ENCODE results near the gene PIGQ.
A peak's percentile ranks its signal among the peaks of the same experiment; 100 is the strongest.

DNA sequence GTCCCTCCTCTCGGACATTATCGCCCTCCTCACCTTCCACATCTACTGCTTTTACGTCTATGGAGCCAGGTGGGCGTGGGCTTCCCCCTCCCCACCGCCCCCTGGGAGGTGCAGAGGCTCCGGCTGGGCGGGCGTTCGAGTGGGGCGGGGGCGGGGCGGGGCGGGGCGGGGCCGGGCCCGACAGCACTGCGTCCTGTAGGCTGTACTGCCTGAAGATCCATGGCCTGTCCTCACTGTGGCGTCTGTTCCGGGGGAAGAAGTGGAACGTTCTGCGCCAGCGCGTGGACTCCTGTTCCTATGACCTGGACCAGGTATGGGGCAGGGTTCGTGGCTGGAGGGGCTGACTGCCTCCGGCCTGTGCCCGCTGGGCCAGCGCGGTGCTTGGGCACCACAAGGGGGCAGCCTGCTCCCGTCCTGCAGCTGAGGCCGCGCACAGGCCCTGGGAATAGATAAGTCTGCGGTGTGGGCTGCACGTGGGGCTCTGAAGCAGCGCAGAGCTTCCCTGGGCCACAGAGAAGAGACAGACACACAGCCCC is 9.2 kb downstream of the PIGQ start:
- TF ChIP-seq, protein P1, sequence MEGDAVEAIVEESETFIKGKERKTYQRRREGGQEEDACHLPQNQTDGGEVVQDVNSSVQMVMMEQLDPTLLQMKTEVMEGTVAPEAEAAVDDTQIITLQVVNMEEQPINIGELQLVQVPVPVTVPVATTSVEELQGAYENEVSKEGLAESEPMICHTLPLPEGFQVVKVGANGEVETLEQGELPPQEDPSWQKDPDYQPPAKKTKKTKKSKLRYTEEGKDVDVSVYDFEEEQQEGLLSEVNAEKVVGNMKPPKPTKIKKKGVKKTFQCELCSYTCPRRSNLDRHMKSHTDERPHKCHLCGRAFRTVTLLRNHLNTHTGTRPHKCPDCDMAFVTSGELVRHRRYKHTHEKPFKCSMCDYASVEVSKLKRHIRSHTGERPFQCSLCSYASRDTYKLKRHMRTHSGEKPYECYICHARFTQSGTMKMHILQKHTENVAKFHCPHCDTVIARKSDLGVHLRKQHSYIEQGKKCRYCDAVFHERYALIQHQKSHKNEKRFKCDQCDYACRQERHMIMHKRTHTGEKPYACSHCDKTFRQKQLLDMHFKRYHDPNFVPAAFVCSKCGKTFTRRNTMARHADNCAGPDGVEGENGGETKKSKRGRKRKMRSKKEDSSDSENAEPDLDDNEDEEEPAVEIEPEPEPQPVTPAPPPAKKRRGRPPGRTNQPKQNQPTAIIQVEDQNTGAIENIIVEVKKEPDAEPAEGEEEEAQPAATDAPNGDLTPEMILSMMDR (IDR thresholded peaks at IDR 0.05), result peak in 5 of 7 experiments; percentile 55 to 86 (median 85)
- TF ChIP-seq POLR2AphosphoS5 (IDR thresholded peaks at IDR 0.05) (peak in 1 of 3 donors; percentile 69), POLR2A (IDR thresholded peaks at IDR 0.05) (no peak), EP300 (IDR thresholded peaks at IDR 0.05) (no peak)
